ENCODE measurements around the gene NEIL1.
"Not testable (repeated sequence)": the region's sequence is repeated elsewhere in the genome, so short reads cannot be mapped to it uniquely, and the experiment has no call there.

NEIL1 gene

DNA sequence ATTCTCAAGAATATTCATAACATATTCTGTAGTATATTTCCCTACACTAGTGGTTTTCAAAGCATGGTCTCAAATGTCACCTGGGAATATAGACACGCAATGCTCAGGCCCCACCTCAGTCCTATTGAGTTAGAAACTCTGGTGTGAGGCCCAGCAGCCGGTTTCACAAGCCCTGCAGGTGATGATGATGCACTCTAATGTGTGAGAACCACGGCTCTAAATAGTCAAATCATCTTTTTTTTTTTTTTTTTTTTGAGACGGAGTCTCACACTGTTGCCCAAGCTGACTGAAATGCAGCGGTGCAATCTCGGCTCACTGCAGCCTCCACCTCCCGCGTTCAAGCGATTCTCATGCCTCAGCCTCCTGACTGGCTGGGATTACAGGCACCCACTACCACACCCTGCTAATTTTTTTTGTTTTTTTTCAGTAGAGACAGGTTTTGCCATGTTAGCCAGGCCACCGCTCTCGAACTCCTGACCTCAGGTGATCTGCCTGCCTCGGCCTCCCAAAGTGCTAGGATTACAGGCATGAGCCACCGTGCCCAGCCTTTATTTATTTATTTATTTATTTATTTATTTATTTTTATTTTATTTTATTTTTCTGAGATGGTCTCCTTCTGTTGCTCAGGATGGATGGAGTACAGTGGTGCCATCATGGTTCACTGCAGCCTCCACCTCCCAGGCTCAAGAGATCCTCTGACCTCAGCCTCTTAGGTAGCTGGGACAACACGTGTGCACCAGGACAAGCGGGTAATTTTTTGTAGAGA, 13.0 kb upstream of the NEIL1 start:
- not testable (repeated sequence) for DNase-seq

- no peak for DNase-seq
Observed at GRCh38 chr15:75335313-75335704, 11.5 kb upstream of the NEIL1 start.

GRCh38 chr15:75335705-75336355, 11.0 kb upstream of the NEIL1 start, which contains the start of gene COMMD4:
TSS of gene COMMD4 (plus strand) at chr15:75336063. CDS start at chr15:75336090, 27 bp downstream.
- DNase-seq = peak; percentile 75

DNA sequence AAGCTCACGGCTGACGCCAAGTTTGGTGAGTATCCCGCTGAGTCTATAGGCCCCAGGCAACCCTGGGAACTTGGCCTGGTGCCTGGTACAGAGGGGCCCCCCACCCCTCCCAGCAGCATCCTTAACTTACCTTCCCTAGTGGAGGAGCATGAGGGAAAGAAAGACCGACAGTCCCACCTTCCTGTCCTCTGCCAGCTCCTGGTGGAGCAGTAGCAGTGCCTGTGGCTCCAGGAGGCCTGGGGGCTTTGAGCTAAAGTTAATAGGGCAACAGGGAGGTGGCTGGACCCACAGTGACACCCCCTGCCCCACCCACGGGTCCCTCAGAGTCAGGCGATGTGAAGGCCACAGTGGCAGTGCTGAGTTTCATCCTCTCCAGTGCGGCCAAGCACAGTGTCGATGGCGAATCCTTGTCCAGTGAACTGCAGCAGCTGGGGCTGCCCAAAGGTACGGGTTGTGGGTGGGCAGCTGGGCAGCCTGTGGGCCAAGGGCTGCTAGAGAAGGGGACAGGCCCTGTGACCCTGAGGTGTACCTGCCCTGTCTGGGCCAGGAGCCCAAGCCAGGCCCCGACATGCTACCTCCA, 8.1 kb upstream of the NEIL1 start:
- no peak for DNase-seq

GRCh38 chr15:75339531-75340240, 7.2 kb upstream of the NEIL1 start:
- no peak for DNase-seq

DNA sequence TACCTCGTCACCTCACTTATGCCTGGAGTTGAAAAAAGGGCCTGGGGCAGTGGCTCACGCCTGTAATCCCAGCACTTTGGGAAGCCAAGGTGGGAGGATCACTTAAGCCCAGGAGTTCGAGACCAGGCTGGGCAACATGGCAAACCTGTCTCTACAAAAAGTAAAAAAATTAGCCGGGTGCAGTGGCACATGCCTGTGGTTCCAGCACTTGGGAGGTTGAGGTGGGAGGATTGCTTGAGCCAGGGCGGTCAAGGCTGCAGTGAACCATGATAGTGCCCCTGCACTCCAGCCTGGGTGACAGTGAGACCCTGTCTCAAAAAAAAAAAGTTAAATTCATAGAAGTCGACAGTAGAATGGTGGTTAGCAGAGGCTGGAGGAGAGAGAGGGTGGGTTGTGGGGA, 4.6 kb upstream of the NEIL1 start:
- DNase-seq = no peak

GRCh38 chr15:75343953-75344352, 2.9 kb upstream of the NEIL1 start:
- not testable (repeated sequence) for DNase-seq

DNA sequence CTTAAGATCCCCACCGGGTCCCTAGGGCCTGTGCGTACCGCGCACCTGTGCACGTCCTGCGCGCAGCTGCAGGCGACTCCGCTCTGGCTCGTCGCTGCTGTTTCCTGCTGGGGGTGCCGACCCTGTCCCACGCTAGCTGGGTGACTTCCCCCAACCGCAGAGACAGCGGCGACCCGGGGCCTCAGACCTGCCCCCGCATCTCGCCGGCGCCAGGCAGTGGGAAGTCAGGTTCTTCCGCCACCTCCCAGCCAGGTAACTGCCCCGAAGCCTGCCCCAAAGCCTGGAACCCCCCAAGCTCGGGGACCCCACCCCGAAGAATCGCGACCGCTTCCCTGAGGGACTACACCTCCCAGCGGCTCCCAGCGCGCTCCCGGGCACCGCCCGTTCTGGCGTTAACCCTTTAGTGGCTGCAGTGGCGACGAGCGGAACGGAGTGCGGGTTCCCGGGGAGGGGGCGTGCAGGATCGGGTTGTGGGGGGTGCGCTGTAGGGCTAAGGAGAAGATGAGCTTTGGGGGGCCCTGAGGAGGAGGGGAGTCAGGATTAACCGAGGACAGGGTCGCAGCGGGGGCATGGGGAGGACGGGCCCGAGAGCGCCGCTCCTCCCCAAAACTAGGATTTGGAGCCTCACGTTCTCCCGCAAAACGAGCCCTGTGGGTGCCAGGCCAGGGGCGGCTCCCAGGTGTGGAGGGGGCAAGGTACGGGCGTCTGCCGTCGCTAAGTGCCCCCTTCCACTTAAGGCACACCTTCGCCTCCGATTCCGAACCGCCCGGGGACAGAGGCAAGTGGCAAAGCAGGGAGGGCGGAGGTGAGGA, 589 bp downstream of the NEIL1 start:
- peak; percentile 73 for DNase-seq

DNA sequence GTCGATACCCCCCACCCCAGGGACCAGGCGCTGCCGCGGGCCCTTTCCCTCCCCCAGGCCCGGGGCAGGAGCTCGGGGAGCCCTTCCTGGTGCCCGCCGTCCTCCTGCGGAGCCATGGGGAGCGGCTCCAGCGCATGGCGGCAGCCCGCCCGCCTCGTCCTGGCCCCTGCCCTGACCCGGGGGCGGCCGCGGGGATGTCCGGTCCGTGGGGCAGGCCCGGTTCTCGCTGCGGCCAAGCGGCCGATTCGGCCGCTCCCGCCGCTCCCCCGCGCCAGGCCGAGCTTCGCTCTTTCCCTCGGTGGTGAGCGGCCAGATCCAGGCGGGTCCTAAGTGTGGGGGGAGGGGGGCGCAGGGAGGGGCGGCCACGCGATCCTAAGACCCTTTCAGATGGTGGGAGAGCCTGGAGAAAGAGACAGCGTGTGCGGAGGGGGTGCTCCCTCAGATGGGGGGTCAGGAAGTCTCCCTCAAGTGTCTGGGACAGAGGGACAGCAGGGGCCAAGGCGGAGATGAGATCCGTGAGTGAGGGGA, 1.3 kb downstream of the NEIL1 start:
- peak; percentile 44 for DNase-seq

GRCh38 chr15:75348562-75349350, 1.9 kb downstream of the NEIL1 start:
- DNase-seq = no peak

DNA sequence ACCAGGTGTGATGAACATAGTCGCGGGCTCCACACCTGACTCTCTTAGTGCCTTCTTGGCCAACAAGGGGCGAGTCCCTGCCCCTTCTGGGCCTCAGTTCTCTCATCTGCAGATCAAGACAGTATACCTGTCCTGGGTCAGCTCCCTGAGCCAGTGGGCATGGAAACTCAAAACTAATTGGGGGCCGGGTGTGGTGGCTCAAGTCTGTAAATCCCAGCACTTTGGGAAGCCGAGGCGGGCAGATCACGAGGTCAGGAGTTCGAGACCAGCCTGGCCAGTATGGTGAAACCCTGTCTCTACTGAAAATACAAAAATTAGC, 2.5 kb downstream of the NEIL1 start:
- DNase-seq = not testable (repeated sequence)

DNA sequence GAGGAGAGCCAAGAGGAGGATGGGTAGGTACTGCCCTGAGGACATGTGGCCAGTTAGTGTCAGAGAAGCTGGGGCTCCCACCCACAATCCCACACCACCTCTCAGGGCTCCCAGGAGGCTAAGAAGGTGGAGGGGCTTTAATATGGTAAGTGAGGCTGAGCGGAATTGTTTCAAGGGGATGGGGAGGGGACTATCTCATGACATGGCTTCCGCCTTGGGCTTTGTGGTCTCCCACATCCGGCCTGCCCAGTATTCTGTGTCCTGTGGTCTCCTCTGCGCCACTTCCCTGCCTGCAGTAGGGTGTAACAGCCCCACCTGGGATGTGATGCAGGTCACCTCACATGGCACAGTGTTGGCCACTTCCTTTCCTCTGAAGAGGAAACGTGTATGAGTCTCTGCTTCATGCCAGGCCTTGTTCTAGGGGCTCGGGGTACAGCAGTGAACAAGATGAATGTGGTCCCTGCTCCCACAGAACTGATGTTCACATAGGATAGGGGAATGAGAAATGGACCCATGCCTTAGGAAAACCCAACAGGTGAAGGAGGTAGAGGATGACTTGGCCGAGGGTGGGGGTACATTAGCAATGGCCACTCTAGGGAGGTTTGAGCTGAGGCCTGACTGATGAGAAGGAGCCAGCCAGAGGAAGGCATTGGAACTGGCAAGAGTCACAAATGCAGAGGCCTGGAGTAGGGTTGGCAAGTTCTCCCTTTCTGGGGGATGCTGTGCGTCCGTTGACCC, 3.2 kb downstream of the NEIL1 start:
- DNase-seq = peak; percentile 67

DNA sequence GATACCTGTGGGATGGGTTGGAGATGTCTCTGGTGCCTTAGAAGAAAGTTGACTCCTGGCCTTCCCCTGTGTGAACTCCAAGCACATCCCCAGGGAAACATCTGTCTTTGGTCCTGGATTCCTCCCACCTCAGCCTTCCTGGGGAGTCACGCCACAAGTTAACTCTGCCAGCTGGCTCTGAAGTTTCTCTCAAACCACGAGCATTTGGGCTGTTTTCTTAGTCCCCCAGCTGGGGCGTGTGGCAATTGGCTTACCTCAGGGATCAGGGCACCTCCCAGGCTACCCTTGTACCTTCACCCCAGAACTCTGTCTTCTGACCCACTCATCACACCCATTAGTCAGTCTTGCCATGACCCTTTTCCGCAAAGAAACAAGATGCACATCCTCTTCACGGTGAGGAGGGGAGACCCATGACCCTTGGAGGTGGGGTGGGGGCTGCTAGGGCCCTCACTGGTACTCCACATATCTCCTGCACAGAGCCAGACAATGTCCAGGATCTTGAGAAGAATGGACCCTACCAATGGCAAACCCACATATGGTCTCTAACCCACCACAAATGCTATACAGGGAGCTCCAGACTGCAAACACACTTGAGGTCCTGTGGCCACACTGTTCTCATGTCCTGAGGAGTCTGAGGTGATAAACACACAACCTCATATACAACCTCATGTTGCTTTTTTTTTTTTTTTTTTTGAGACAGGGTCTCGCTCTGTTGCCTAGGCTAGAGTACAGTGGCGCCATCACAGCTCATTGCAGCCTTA, 3.9 kb downstream of the NEIL1 start:
- DNase-seq = no peak

DNA sequence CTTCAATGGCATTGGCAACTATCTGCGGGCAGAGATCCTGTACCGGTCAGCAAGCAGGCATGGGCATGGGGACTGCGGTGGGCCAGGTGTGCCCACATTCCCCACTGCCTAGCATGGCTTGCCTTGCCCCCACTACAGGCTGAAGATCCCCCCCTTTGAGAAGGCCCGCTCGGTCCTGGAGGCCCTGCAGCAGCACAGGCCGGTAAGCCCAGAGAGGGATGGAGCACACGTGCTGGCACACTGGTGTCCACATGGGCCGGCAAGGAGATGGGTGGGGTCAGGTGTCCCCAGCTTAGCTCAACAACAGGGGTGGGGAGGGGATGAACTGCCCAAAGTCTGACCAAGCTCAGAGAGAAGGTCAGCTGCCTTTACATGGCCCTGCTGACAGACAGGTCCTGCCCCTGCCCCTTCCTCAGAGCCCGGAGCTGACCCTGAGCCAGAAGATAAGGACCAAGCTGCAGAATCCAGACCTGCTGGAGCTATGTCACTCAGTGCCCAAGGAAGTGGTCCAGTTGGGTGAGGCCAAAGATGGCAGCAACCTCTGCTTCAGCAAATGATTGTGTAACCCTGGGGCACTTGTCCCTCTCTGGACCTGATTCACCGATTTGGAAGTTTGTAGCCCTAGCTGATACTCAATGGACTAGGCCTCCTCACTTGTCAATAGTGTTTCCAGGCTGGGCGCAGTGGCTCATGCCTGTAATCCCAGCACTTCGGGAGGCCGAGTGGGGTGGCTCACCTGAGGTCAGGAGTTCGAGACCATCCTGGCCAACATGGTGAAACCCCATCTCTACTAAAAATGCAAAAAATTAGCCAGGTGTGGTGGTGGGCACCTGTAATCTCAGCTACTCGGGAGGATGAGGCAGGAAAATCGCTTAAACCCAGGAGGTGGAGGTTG, 5.6 kb downstream of the NEIL1 start:
- no peak for DNase-seq

DNA sequence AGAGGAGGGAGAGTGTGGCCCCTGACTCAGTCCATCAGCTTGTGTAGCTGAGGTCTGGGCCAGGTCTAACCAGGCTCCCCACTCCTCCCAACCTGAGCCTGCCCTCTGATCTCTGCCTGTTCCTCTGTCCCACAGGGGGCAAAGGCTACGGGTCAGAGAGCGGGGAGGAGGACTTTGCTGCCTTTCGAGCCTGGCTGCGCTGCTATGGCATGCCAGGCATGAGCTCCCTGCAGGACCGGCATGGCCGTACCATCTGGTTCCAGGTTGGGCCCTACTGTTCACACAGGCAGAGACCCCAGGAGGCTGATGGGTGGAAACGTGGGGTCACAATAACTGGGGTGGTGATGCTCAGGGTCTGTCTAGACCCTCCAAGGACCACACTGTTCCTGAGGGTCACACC, 6.8 kb downstream of the NEIL1 start:
- DNase-seq = no peak

- no peak for DNase-seq
Observed at GRCh38 chr15:75354454-75354853, 7.6 kb downstream of the NEIL1 start.

DNA sequence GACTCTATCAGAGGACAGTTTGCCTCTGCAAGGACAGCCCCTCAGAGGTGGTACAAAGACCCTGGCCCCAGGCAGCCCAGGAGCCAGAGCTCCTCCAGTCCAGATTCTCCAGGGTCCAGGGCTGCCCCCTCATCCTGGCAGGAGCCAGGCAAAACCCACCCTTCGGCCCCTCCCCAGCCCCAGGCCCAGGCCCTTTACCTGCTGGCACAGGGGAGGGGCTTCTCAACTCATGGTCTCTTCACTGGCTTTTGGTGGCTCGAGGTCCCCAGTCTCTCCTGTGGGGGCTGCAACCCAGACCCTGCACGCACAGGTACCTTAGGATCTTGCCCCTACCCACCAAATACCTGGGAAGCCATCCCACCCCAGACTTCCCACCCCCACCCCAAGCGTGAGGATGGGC, 8.5 kb downstream of the NEIL1 start:
- DNase-seq = no peak

- DNase-seq = no peak
Observed at GRCh38 chr15:75356006-75356405, 9.2 kb downstream of the NEIL1 start.

- DNase-seq = no peak
Observed at GRCh38 chr15:75356517-75356916, 9.7 kb downstream of the NEIL1 start.

All from CD4-positive, alpha-beta T cell treated with Interleukin-6 for 4 hours (primary cell).